Fibroblast of mammary gland (primary cell): ENCODE measurements around the gene GNA14.

Experiments
- DNase-seq: peaks from one replicate; pipeline ENCODE4 v3.0.0-alpha.2; 2010; ENCODE audit warnings: low read depth
- H3K4me3 ChIP-seq: 2 replicates; pipeline ENCODE4 v1.5.1; 2011; ENCODE audit warnings: low read depth, mild to moderate bottlenecking, low read length, moderate library complexity; ENCODE audit not compliant: control insufficient read depth
- CTCF ChIP-seq: conservative IDR thresholded peaks from 2 replicates; pipeline ENCODE4 v1.5.1; 2011; ENCODE audit warnings: low read depth, low read length, inconsistent platforms; ENCODE audit not compliant: control insufficient read depth, insufficient read depth

GNA14 gene

GRCh38 chr9:77595426-77596095, 52.6 kb downstream of the GNA14 start:
- DNase-seq, result no peak
- no peak for TF ChIP-seq CTCF
- H3K4me3 ChIP-seq, result no peak overlapping the region

DNA sequence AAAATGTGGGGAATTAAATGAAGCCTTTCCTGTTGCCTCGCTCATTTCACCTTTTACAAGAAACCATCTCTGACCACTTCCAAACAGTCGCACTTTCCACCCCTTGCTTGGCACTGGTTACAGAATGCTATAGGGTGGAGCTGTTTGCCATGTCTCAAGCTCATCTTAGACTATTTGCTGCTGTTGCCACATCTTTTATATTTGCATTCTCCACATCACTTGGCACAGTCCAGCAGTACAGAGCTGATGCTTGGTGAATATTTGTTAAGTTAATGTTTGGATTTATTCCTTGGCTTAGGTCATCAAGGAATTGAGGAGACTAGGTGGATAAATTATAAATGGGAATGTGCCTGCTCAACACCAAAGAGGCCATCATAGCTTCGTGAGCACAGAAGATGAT, 53.2 kb downstream of the GNA14 start:
- H3K4me3 ChIP-seq, result no peak overlapping the region
- TF ChIP-seq CTCF, result no peak
- no peak for DNase-seq

DNA sequence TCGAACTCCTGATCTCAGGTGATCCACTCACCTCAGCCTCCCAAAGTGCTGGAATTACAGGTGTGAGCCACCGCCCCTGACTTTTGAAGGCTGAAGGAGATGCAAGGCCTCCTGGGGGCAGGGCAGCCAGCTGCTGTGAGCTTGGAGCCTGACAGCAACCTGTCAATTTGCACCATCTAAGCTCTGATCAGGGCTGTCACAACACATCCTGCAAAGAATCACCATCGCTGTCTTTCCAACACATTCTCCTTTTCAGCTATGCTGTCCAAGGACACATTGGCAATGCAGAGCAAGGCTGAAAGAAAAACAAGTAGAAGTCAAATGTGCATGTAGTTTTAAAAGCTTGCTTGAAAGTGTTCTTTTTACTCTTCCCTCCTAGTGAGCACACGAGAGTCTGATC, 54.6 kb downstream of the GNA14 start:
- H3K4me3 ChIP-seq, result no peak overlapping the region
- TF ChIP-seq CTCF, result no peak
- DNase-seq, result no peak

GRCh38 chr9:77592476-77592875, 55.6 kb downstream of the GNA14 start:
- no peak overlapping the region for H3K4me3 ChIP-seq
- DNase-seq, result no peak
- TF ChIP-seq CTCF, result no peak

GRCh38 chr9:77589046-77589795, 58.9 kb downstream of the GNA14 start:
- no peak for TF ChIP-seq CTCF
- no peak for DNase-seq
- H3K4me3 ChIP-seq, result no peak overlapping the region

DNA sequence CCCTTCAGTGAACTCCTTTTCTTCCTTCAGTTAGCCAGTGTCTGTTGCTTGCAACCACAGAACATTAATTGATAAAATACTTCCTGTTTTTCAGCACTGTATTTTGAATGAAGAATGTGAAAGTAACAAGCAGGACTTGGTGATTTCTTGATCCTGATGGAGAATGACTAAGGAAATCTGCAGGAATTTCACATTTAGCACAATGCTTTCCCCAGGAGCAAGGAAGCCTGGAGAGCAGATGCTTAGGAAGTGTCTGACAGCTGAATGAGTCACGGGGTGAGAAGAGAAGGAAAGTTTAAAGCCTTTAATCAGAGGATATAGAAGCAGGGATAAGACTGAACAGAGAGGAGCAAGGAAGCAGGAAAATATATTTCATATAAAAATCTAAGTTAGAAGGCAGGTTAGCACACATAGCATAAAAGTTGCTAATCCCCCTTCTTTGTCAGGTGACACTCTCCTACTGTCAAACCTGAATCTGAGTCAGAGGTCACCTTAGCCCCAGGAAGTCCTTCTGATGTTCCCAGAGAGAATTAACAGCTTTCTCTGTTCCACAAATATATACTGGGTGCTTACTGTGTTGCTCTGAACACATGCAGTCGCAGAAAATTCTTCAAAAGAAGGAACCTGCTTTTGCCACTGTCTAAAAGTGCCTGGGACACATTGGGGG, 59.7 kb downstream of the GNA14 start:
- TF ChIP-seq CTCF, result no peak
- peak; percentile 94 for DNase-seq
- no peak overlapping the region for H3K4me3 ChIP-seq
